T-cell (primary cell): ENCODE measurements around the gene ZFAND3. TPM values are rescaled to one million over a fixed set of nuclear protein-coding genes. Genes with fewer than 3 reads are reported as not detected.

Experiments used
- ATAC-seq, 4 experiments: fragments of 200-7000 bp in 3 of 4; fragments of 150-1000 bp in 1 of 4; cut with Tn5 transposase; replicated peaks in 1 of 4; 1 replicate in 3 of 4; 2 replicates in 1 of 4; pipeline ENCODE4 v1.10.0; 2021; ENCODE audit warnings: moderate library complexity in 3 of 4, mild to moderate bottlenecking in 2 of 4, moderate number of reproducible peaks in 1 of 4
- CTCF ChIA-PET, 2 donors: fragments of 300-600 bp; sonication (Branson Sonifier 250); formaldehyde crosslinking; loops; one replicate each; lab custom pipeline; 2022; ENCODE audit warnings: antibody characterized with exemption in 2 of 2; lab: Charles Lee
- POLR2A ChIA-PET, 2 donors: fragments of 300-600 bp; sonication (Branson Sonifier 250); formaldehyde crosslinking; loops; one replicate each; lab custom pipeline; 2022; ENCODE audit warnings: antibody characterized with exemption in 2 of 2; lab: Charles Lee
- DNase-seq, 35 experiments: peaks; one replicate each; pipeline versions ENCODE4 v3.0.0 to v3.0.0-alpha.2; 2013 to 2023
- H3K27ac ChIP-seq: one replicate; pipeline ENCODE4 v1.5.1; 2013; ENCODE audit warnings: low read length
- H3K27me3 ChIP-seq, 2 experiments: replicated peaks in 1 of 2; 1 replicate in 1 of 2; 2 replicates in 1 of 2; pipeline versions ENCODE4 v1.6.1 to v1.7.0; 2013; ENCODE audit warnings: low read length in 1 of 2, mixed read lengths in 1 of 2; ENCODE audit not compliant: control insufficient read depth in 2 of 2, insufficient read depth in 2 of 2; ENCODE audit errors: extremely low read depth in 1 of 2
- H3K36me3 ChIP-seq, 2 donors: 1 replicate in 1 of 2; 2 replicates in 1 of 2; pipeline versions ENCODE4 v1.6.1 to v1.7.0; 2013; ENCODE audit warnings: low read length in 1 of 2; ENCODE audit not compliant: control insufficient read depth in 2 of 2, insufficient read depth in 1 of 2; ENCODE audit errors: extremely low read depth in 1 of 2
- H3K4me1 ChIP-seq, 2 experiments: 1 replicate in 1 of 2; 2 replicates in 1 of 2; pipeline versions ENCODE4 v1.6.1 to v1.7.0; 2013; ENCODE audit warnings: low read length in 2 of 2, mixed read lengths in 1 of 2; ENCODE audit not compliant: insufficient read depth in 2 of 2, control insufficient read depth in 1 of 2; ENCODE audit errors: extremely low read depth in 1 of 2
- H3K4me3 ChIP-seq, 2 donors: 1 replicate in 1 of 2; 2 replicates in 1 of 2; pipeline versions ENCODE4 v1.5.1 to v1.7.0; 2013; ENCODE audit warnings: mild to moderate bottlenecking in 2 of 2, low read length in 1 of 2, moderate library complexity in 1 of 2; ENCODE audit not compliant: control insufficient read depth in 1 of 2; ENCODE audit errors: extremely low read depth in 1 of 2
- H3K9me3 ChIP-seq: 2 replicates; pipeline ENCODE4 v1.7.0; 2013
- H3K27ac Mint-ChIP-seq, 2 donors: one replicate each; pipeline ENCODE4 v1.8.0; 2020 to 2021; ENCODE audit warnings: mild to moderate bottlenecking in 2 of 2, mixed read lengths in 2 of 2
- H3K27me3 Mint-ChIP-seq, 2 donors: one replicate each; pipeline ENCODE4 v1.8.0; 2021 to 2022; ENCODE audit warnings: mixed read lengths in 2 of 2
- H3K36me3 Mint-ChIP-seq: one replicate; pipeline ENCODE4 v1.8.0; 2021; ENCODE audit warnings: mixed read lengths
- H3K4me1 Mint-ChIP-seq, 3 donors: one replicate each; pipeline ENCODE4 v1.8.0; 2020 to 2022; ENCODE audit warnings: mixed read lengths in 3 of 3, mild to moderate bottlenecking in 1 of 3
- H3K4me3 Mint-ChIP-seq, 3 donors: one replicate each; pipeline ENCODE4 v1.8.0; 2020 to 2022; ENCODE audit warnings: mild to moderate bottlenecking in 3 of 3, mixed read lengths in 3 of 3, moderate library complexity in 3 of 3
- H3K9me3 Mint-ChIP-seq, 3 donors: one replicate each; pipeline ENCODE4 v1.8.0; 2020 to 2022; ENCODE audit warnings: mixed read lengths in 3 of 3
- WGBS: methylation state at CpG from one replicate; pipeline ENCODE4 v1.1.5; 2013; ENCODE audit warnings: missing lambda C conversion rate; ENCODE audit not compliant: insufficient coverage; 5-methylcytosine and 5-hydroxymethylcytosine counted together
- total RNA-seq, 35 experiments: library from RNA in 6 of 35; stranded (reverse) in 6 of 35; fragments of 120-200 nt in 1 of 35; gene quantifications; one replicate each; pipeline versions ENCODE4 v1.2.1 to v1.2.4 and lab custom pipeline; 2013 to 2026

ZFAND3 gene
- total RNA-seq, 5 donors from 2014 or later (not counting 1 experiment from before 2014, with no cell fraction given), result 35.6 to 59.3 (median 36.4) TPM

GRCh38 chr6:37802810-37803209 lies 16.7 kb upstream of the ZFAND3 start:
- ATAC-seq (no peak), DNase-seq (no peak)
- H3K27me3 ChIP-seq, result peaks cover 0 to 6% of the 10 kb centered on the region in 2 experiments
- Mint-ChIP-seq H3K4me3 (no peak overlapping the region), H3K4me1 (peaks cover 0 to 4% (median 3%) of the 10 kb centered on the region in 3 donors), H3K27ac (no peak overlapping the region), H3K27me3 (peaks cover 3% of the 10 kb centered on the region in 2 donors), H3K9me3 (no peaks in the 10 kb centered on the region), H3K36me3 (no peaks in the 10 kb centered on the region)
- ChIA-PET CTCF (no interaction called here), POLR2A (no interaction called here)
- no peaks in the 10 kb centered on the region for H3K9me3 ChIP-seq
- H3K4me3 ChIP-seq, result no peak overlapping the region
- no peak overlapping the region for H3K27ac ChIP-seq
- no peaks in the 10 kb centered on the region for H3K36me3 ChIP-seq
- WGBS, result no CpG with 5 or more reads among the region's 2 CpGs
- no peaks in the 10 kb centered on the region for H3K4me1 ChIP-seq

- no peak overlapping the region for H3K4me3 Mint-ChIP-seq
- ChIA-PET POLR2A (no interaction called here), CTCF (no interaction called here)
- Histone ChIP-seq H3K27me3 (peaks cover 0 to 11% of the 10 kb centered on the region in 2 experiments), H3K36me3 (no peaks in the 10 kb centered on the region), H3K9me3 (no peaks in the 10 kb centered on the region), H3K4me1 (no peaks in the 10 kb centered on the region), H3K4me3 (no peak overlapping the region), H3K27ac (no peak overlapping the region)
- H3K27me3 Mint-ChIP-seq, result peaks cover 5 to 7% of the 10 kb centered on the region in 2 donors
- no peak for DNase-seq
- H3K9me3 Mint-ChIP-seq, result no peaks in the 10 kb centered on the region
- H3K27ac Mint-ChIP-seq, result no peak overlapping the region
- no peak for ATAC-seq
- no peaks in the 10 kb centered on the region for H3K36me3 Mint-ChIP-seq
- 89% methylated on average over 1 of the region's 1 CpG for WGBS
- H3K4me1 Mint-ChIP-seq, result peaks cover 0 to 4% (median 3%) of the 10 kb centered on the region in 3 donors
These were observed 14.9 kb upstream of the ZFAND3 start for GRCh38 chr6:37804586-37804985.

GRCh38 chr6:37806213-37806612 lies 13.3 kb upstream of the ZFAND3 start:
- DNase-seq (no peak), ATAC-seq (no peak)
- whole genome bisulfite sequencing, result 89% methylated on average over 2 of the region's 2 CpGs
- no peak overlapping the region for H3K4me3 Mint-ChIP-seq
- peaks cover 6 to 7% of the 10 kb centered on the region in 2 donors for H3K27me3 Mint-ChIP-seq
- POLR2A ChIA-PET, result no interaction called here
- Histone ChIP-seq H3K4me1 (no peaks in the 10 kb centered on the region), H3K36me3 (no peaks in the 10 kb centered on the region), H3K27ac (no peak overlapping the region), H3K4me3 (no peak overlapping the region), H3K27me3 (peaks cover 0 to 17% of the 10 kb centered on the region in 2 experiments), H3K9me3 (no peaks in the 10 kb centered on the region)
- H3K9me3 Mint-ChIP-seq, result no peaks in the 10 kb centered on the region
- H3K27ac Mint-ChIP-seq, result no peak overlapping the region
- CTCF ChIA-PET, result interaction anchor here in 1 of 2 donors (0.6 kb wide), 1 partner anchor 15 kb away, joined by 3 read pairs; no protein-coding TSS in a partner anchor
- H3K4me1 Mint-ChIP-seq, result peaks cover 0 to 4% (median 3%) of the 10 kb centered on the region in 3 donors
- H3K36me3 Mint-ChIP-seq, result no peaks in the 10 kb centered on the region

GRCh38 chr6:37807656-37808055 lies 11.9 kb upstream of the ZFAND3 start:
- Mint-ChIP-seq H3K27me3 (peaks cover 6 to 7% of the 10 kb centered on the region in 2 donors), H3K9me3 (no peaks in the 10 kb centered on the region), H3K36me3 (no peaks in the 10 kb centered on the region), H3K4me3 (no peak overlapping the region), H3K27ac (no peak overlapping the region), H3K4me1 (no peaks in the 10 kb centered on the region)
- ATAC-seq (no peak), DNase-seq (no peak)
- POLR2A ChIA-PET, result interaction anchor here in 1 of 2 donors (0.5 kb wide), 1 partner anchor 939 kb away, joined by 4 read pairs; no protein-coding TSS in a partner anchor
- Histone ChIP-seq H3K9me3 (no peaks in the 10 kb centered on the region), H3K4me1 (no peaks in the 10 kb centered on the region), H3K27me3 (peaks cover 0 to 17% of the 10 kb centered on the region in 2 experiments), H3K36me3 (no peaks in the 10 kb centered on the region), H3K4me3 (no peak overlapping the region), H3K27ac (no peak overlapping the region)
- CTCF ChIA-PET, result no interaction called here
- WGBS, result 80% methylated on average over 4 of the region's 6 CpGs

- Mint-ChIP-seq H3K36me3 (no peaks in the 10 kb centered on the region), H3K4me1 (no peaks in the 10 kb centered on the region), H3K27me3 (peaks cover 6 to 7% of the 10 kb centered on the region in 2 donors), H3K9me3 (no peaks in the 10 kb centered on the region), H3K4me3 (no peak overlapping the region), H3K27ac (no peak overlapping the region)
- ChIA-PET POLR2A (no interaction called here), CTCF (no interaction called here)
- Histone ChIP-seq H3K27me3 (peaks cover 0 to 17% of the 10 kb centered on the region in 2 experiments), H3K4me1 (no peaks in the 10 kb centered on the region), H3K27ac (no peak overlapping the region), H3K36me3 (no peaks in the 10 kb centered on the region), H3K9me3 (no peaks in the 10 kb centered on the region), H3K4me3 (no peak overlapping the region)
- no peak for DNase-seq
- WGBS, result 76% methylated on average over 2 of the region's 3 CpGs
- ATAC-seq, result no peak
These were observed 10.4 kb upstream of the ZFAND3 start for GRCh38 chr6:37809197-37809543.

- POLR2A ChIA-PET, result interaction anchor here in 1 of 2 donors (0.6 kb wide), 1 partner anchor 32 kb away, joined by 6 read pairs; no protein-coding TSS in a partner anchor
These were observed 6.7 kb upstream of the ZFAND3 start for GRCh38 chr6:37812841-37813240.

More at GRCh38 chr6:37812841-37813240, 6.7 kb upstream of the ZFAND3 start:
- Histone ChIP-seq H3K27me3 (peaks cover 0 to 13% of the 10 kb centered on the region in 2 experiments), H3K36me3 (no peaks in the 10 kb centered on the region), H3K27ac (no peak overlapping the region), H3K4me3 (no peak overlapping the region), H3K4me1 (peaks cover 0 to 3% of the 10 kb centered on the region in 2 experiments), H3K9me3 (no peaks in the 10 kb centered on the region)
- no peak overlapping the region for H3K4me3 Mint-ChIP-seq
- no peak for ATAC-seq
- no peaks in the 10 kb centered on the region for H3K36me3 Mint-ChIP-seq
- H3K27ac Mint-ChIP-seq, result no peak overlapping the region
- peaks cover 3 to 4% of the 10 kb centered on the region in 2 donors for H3K27me3 Mint-ChIP-seq
- no peak for DNase-seq
- CTCF ChIA-PET, result no interaction called here
- no peaks in the 10 kb centered on the region for H3K9me3 Mint-ChIP-seq
- WGBS, result no CpG with 5 or more reads among the region's 1 CpG
- peaks cover 10 to 13% (median 12%) of the 10 kb centered on the region in 3 donors for H3K4me1 Mint-ChIP-seq
